GM23248 (cell line): ENCODE results near the gene LPP.

Experiments
- EZH2 ChIP-seq: fragments of 200-600 bp; sonication (generic); IDR thresholded peaks from 2 replicates; pipeline ENCODE4 v1.6.1; 2018; ENCODE audit warnings: antibody characterized with exemption, mild to moderate bottlenecking; ENCODE audit not compliant: insufficient read depth, poor library complexity, severe bottlenecking
- EZH2phosphoT487 ChIP-seq: fragments of 200-600 bp; sonication (generic); IDR thresholded peaks from 2 replicates; pipeline ENCODE4 v1.6.1; 2018; ENCODE audit warnings: antibody characterized with exemption, moderate library complexity, mild to moderate bottlenecking, low read depth; ENCODE audit not compliant: insufficient read depth

DNA sequence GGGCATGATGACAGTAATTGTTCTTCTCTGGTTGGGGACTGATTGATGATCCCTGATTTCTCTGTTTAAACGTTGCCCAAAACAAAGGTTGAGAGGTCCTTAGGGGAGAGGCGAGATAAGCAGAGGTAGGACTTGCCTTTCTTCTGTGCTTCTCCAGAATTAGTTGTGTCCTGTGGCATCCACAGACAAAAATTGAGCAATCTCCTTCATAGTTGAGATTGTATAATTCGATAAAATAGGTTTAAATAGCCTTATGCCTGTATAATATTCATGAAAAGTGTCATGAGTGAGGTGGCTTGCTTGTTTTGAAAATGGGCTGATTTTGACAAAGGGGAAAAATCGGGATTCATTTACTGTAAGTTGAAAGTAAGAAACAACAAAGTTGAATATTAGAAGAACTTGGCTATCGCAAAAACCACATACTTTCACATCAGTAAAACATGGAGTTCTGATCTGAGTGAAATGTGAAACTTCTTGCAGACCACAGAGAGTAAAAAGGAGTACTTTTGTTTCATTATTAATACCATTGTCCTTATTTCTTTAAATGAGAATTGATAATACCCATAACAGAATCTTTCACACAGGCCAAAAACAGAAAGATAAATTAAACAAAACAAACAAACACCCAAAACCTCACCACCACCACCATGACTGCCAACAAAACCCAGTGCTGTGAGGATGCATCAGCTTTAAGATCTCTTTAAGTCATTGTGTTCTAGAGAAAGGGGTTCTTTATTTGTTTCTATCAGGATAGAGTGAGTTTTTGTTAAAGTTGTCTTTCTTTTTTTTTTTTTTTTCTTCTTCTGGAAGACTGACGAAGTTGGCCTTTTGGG is 155.7 kb downstream of the LPP start:
- TF ChIP-seq EZH2 (no peak), EZH2phosphoT487 (no peak)
